Measurements from ENCODE around the gene TEX38. TPM values are rescaled to one million over a fixed set of nuclear protein-coding genes. Genes with fewer than 3 reads are reported as not detected.

Gene TEX38
- total RNA-seq, 4 donors from 2014 or later = not detected

DNA sequence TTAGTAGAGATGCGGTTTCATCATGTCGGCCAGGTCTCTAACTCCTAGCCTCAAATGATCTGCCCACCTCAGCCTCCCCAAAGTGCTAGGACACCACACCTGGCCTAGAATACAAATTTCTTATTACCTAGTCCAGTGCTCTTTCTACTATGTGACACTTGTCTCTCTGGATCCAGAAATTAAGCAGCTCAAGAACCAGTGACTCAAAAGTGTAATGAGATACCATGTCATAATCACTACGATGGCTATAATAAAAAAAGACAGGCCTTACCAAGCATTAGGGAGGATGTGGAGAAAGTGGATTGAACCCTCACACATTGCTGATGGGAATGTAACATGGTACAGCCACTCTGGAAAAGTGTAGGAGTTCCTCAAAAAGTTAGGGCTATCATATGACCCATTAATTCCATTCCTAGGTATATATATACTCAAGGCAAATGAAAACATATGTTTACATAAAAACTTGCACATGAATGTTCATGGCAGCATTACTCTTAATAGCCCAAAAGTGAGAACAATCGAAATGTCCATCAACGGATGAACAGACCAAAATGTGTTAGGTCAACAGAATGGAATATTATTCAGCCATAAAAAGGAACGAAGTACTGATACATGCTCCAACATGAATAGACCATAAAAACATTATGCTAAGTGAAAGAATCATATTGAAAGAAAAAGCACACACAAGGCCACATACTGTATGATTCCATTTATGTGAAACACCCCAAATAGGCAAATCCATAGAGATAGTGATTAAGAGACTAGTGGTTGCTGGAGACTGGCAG, 8.3 kb downstream of the TEX38 start:
- H3K4me3 ChIP-seq = no peak overlapping the region
- intact Hi-C loops (cut with DNase I; ENCODE audit: low total_unique reads) = no loop called here
- peaks cover 0 to 55% (median 12%) of the 10 kb centered on the region in 4 donors for H3K36me3 ChIP-seq

DNA sequence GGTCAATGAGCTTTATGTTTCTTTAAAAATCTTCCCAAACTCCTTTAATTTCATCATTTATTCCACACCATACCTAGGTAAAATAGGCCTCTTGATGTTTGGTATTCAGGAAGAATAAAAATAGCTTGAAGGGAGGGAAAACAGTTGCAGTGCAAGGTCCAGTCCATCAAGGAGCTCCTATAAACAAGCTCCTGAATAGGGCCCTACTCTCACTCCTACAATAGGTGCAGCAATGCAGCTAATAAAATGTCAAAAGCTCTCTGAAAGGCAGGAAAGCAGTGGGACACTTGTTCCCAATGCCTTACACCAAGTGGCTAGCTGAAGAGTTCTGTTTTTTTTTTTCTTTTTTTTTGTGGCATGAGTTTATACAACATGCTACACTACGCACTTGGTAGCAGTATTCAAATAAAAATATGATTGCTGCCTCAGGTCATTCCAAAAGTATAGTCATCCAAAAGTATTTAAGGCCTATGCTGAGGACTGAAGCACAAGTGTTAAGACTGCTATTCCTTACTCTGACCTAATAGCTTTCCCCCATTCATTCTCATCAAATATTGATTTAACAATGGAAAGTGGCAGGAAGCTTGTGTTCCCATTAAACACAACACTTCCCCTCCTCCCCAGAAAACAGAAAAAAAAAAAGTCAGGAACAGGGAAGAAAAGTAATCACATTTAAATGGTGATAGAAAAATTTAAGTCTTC, 9.8 kb downstream of the TEX38 start:
- intact Hi-C loops (cut with DNase I; ENCODE audit: low total_unique reads) = no loop called here
- 60 to 67% methylated on average over 1 of the region's 1 CpG for WGBS, 2 donors (ENCODE audit: low coverage in 1 of 2)

More for the DNA sequence above, 8.3 kb downstream of the TEX38 start:
- TF ChIP-seq POLR2AphosphoS5 (IDR thresholded peaks at IDR 0.05) = no peak
- no peak for TF ChIP-seq POLR2A (IDR thresholded peaks at IDR 0.05)
- TF ChIP-seq EP300 (IDR thresholded peaks at IDR 0.05; ENCODE audit: low read depth) = no peak
- TF ChIP-seq, protein P1, sequence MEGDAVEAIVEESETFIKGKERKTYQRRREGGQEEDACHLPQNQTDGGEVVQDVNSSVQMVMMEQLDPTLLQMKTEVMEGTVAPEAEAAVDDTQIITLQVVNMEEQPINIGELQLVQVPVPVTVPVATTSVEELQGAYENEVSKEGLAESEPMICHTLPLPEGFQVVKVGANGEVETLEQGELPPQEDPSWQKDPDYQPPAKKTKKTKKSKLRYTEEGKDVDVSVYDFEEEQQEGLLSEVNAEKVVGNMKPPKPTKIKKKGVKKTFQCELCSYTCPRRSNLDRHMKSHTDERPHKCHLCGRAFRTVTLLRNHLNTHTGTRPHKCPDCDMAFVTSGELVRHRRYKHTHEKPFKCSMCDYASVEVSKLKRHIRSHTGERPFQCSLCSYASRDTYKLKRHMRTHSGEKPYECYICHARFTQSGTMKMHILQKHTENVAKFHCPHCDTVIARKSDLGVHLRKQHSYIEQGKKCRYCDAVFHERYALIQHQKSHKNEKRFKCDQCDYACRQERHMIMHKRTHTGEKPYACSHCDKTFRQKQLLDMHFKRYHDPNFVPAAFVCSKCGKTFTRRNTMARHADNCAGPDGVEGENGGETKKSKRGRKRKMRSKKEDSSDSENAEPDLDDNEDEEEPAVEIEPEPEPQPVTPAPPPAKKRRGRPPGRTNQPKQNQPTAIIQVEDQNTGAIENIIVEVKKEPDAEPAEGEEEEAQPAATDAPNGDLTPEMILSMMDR (IDR thresholded peaks at IDR 0.05) = no peak
- Histone ChIP-seq H3K27me3 (no peaks in the 10 kb centered on the region), H3K4me1 (peaks cover 6 to 19% (median 11%) of the 10 kb centered on the region in 4 donors), H3K9me3 (no peaks in the 10 kb centered on the region), H3K27ac (no peak overlapping the region)
- in situ Hi-C loops (cut with MboI; ENCODE audit: low pct_ligation_motif_present in 1 of 4, low pct_unique_long_range_greater_than_20kb in 1 of 4, low sequenced_read_pairs in 3 of 4) = no loop called here
- DNase-seq = no peak
- WGBS, 2 donors (ENCODE audit: low coverage in 1 of 2) = 88 to 91% methylated on average over 5 to 6 of the region's 6 CpGs

DNA sequence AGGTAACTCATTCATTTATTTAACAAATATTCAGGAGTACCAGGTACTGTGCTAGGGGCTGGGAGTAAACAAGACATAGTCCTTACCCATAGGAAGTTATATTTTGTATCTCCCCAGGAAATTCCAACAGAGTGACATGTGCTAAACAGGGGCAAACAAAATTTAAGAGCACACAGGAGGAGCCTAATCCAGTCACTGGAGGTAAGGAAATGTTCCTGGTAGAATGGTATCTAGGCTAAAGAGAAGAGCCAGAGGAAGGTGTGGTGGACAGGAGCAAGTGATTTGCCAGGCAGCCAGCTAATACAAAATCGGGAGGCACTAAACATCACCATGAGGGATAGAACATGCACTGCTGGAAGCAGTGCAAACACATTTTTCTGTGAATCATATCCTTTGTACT, 10.4 kb downstream of the TEX38 start:
- Histone ChIP-seq H3K27ac (peak overlapping the region; percentile 16 to 52 (median 34)), H3K27me3 (no peaks in the 10 kb centered on the region), H3K9me3 (no peaks in the 10 kb centered on the region), H3K4me3 (no peak overlapping the region), H3K36me3 (peaks cover 0 to 55% (median 12%) of the 10 kb centered on the region in 4 donors), H3K4me1 (peaks cover 10 to 36% (median 22%) of the 10 kb centered on the region in 4 donors)
- in situ Hi-C loops (cut with MboI; ENCODE audit: low pct_ligation_motif_present in 1 of 4, low pct_unique_long_range_greater_than_20kb in 1 of 4, low sequenced_read_pairs in 3 of 4) (no loop called here), intact Hi-C loops (cut with DNase I; ENCODE audit: low total_unique reads) (no loop called here)
- no peak for DNase-seq
- TF ChIP-seq EP300 (IDR thresholded peaks at IDR 0.05; ENCODE audit: low read depth) (no peak), POLR2AphosphoS5 (IDR thresholded peaks at IDR 0.05) (no peak), POLR2A (IDR thresholded peaks at IDR 0.05) (no peak)
- TF ChIP-seq, protein P1 (IDR thresholded peaks at IDR 0.05) = no peak
- WGBS, 2 donors (ENCODE audit: low coverage in 1 of 2) = 57 to 63% methylated on average over 1 of the region's 1 CpG

More for the DNA sequence above, 9.8 kb downstream of the TEX38 start:
- Histone ChIP-seq H3K36me3 (peaks cover 0 to 59% (median 12%) of the 10 kb centered on the region in 4 donors), H3K4me1 (peaks cover 7 to 30% (median 16%) of the 10 kb centered on the region in 4 donors), H3K27me3 (no peaks in the 10 kb centered on the region), H3K9me3 (no peaks in the 10 kb centered on the region), H3K27ac (peak overlapping the region; percentile 16 to 52 (median 34)), H3K4me3 (no peak overlapping the region)
- DNase-seq = no peak
- TF ChIP-seq, protein P1 (IDR thresholded peaks at IDR 0.05) = no peak
- no peak for TF ChIP-seq EP300 (IDR thresholded peaks at IDR 0.05; ENCODE audit: low read depth)
- TF ChIP-seq POLR2AphosphoS5 (IDR thresholded peaks at IDR 0.05) = no peak
- no peak for TF ChIP-seq POLR2A (IDR thresholded peaks at IDR 0.05)
- in situ Hi-C loops (cut with MboI; ENCODE audit: low pct_ligation_motif_present in 1 of 4, low pct_unique_long_range_greater_than_20kb in 1 of 4, low sequenced_read_pairs in 3 of 4) = no loop called here

GRCh38 chr1:46684670-46685069, 13.0 kb downstream of the TEX38 start:
- intact Hi-C loops (cut with DNase I; ENCODE audit: low total_unique reads) (no loop called here), in situ Hi-C loops (cut with MboI; ENCODE audit: low pct_ligation_motif_present in 1 of 4, low pct_unique_long_range_greater_than_20kb in 1 of 4, low sequenced_read_pairs in 3 of 4) (no loop called here)
- Histone ChIP-seq H3K9me3 (no peaks in the 10 kb centered on the region), H3K27ac (no peak overlapping the region), H3K4me1 (peaks cover 14 to 62% (median 32%) of the 10 kb centered on the region in 4 donors), H3K27me3 (no peaks in the 10 kb centered on the region), H3K4me3 (no peak overlapping the region), H3K36me3 (peaks cover 0 to 42% (median 12%) of the 10 kb centered on the region in 4 donors)
- 92 to 97% methylated on average over 2 of the region's 2 CpGs for WGBS, 2 donors (ENCODE audit: low coverage in 1 of 2)
- DNase-seq = no peak
- TF ChIP-seq EP300 (IDR thresholded peaks at IDR 0.05; ENCODE audit: low read depth) (no peak), POLR2A (IDR thresholded peaks at IDR 0.05) (no peak), POLR2AphosphoS5 (IDR thresholded peaks at IDR 0.05) (no peak)
- TF ChIP-seq, protein P1 (IDR thresholded peaks at IDR 0.05) = no peak
